Transverse colon (tissue), 4 donors: ENCODE results near the gene THADA.

Experiments used
- CTCF ChIP-seq, 5 experiments: fragments of 200-600 bp in 3 of 5; fragments of 450-650 bp in 2 of 5; sonication (generic) in 3 of 5; IDR thresholded peaks; 1 replicate in 2 of 5; 2 replicates in 3 of 5; pipeline ENCODE4 v1.5.1; 2016 to 2017; ENCODE audit warnings: antibody characterized with exemption in 5 of 5, inconsistent platforms in 3 of 5, mild to moderate bottlenecking in 2 of 5, moderate library complexity in 1 of 5
- EP300 ChIP-seq: sonication (generic); formaldehyde crosslinking; IDR thresholded peaks from one replicate; pipeline ENCODE4 v1.6.1; 2017; ENCODE audit warnings: antibody characterized with exemption, low read depth
- POLR2A ChIP-seq: fragments of 450-650 bp; IDR thresholded peaks from one replicate; pipeline ENCODE4 v1.6.1; 2016; ENCODE audit warnings: antibody characterized with exemption, mild to moderate bottlenecking, moderate library complexity
- POLR2AphosphoS5 ChIP-seq, 3 donors: sonication (generic); formaldehyde crosslinking; IDR thresholded peaks; one replicate each; pipeline ENCODE4 v1.6.1; 2016; ENCODE audit warnings: antibody characterized with exemption in 3 of 3

GRCh38 chr2:43331422-43331821, 264.4 kb downstream of the THADA start:
- no peak for TF ChIP-seq POLR2AphosphoS5 (IDR thresholded peaks at IDR 0.05)
- TF ChIP-seq CTCF (IDR thresholded peaks at IDR 0.05): no peak
- TF ChIP-seq EP300: no peak
- TF ChIP-seq POLR2A: no peak
